Germinal center (tissue), 1 donor: ENCODE results near the gene GALNT9.

Experiments
- DNase-seq: peaks from one replicate; pipeline ENCODE4 v3.0.0; 2012; ENCODE audit warnings: mixed read lengths, low spot score

Gene GALNT9

GRCh38 chr12:132325733-132326130 lies 3.7 kb downstream of the GALNT9 start:
- DNase-seq = no peak

- no peak for DNase-seq
Measured at GRCh38 chr12:132324841-132325732, 4.3 kb downstream of the GALNT9 start.

- no peak for DNase-seq
Measured at GRCh38 chr12:132324173-132324572, 5.2 kb downstream of the GALNT9 start.

GRCh38 chr12:132323171-132324010 lies 6.0 kb downstream of the GALNT9 start:
- DNase-seq = no peak

- DNase-seq = no peak
Measured at GRCh38 chr12:132322206-132323132, 6.9 kb downstream of the GALNT9 start.

- no peak for DNase-seq
Measured at GRCh38 chr12:132321321-132322118, 7.9 kb downstream of the GALNT9 start.

GRCh38 chr12:132320767-132321211 lies 8.6 kb downstream of the GALNT9 start:
- DNase-seq = no peak

GRCh38 chr12:132319991-132320570 lies 9.3 kb downstream of the GALNT9 start:
- no peak for DNase-seq

- no peak for DNase-seq
Measured at GRCh38 chr12:132319359-132319950, 9.9 kb downstream of the GALNT9 start.

- DNase-seq = no peak
Measured at GRCh38 chr12:132318618-132319033, 10.8 kb downstream of the GALNT9 start.

GRCh38 chr12:132318135-132318534 lies 11.3 kb downstream of the GALNT9 start:
- DNase-seq = no peak

GRCh38 chr12:132317233-132317938 lies 12.0 kb downstream of the GALNT9 start:
- no peak for DNase-seq

- DNase-seq = no peak
Measured at GRCh38 chr12:132316497-132317232, 12.7 kb downstream of the GALNT9 start.

- DNase-seq = no peak
Measured at GRCh38 chr12:132315951-132316350, 13.4 kb downstream of the GALNT9 start.

- no peak for DNase-seq
Measured at GRCh38 chr12:132315507-132315906, 13.9 kb downstream of the GALNT9 start.

GRCh38 chr12:132314516-132315233 lies 14.7 kb downstream of the GALNT9 start:
- no peak for DNase-seq

GRCh38 chr12:132314035-132314434 lies 15.4 kb downstream of the GALNT9 start:
- DNase-seq = no peak

GRCh38 chr12:132313182-132313581 lies 16.2 kb downstream of the GALNT9 start:
- no peak for DNase-seq
